OCI-M1 (cell line): Measurements from ENCODE around the gene PHLPP1.
A peak's percentile ranks its signal among the peaks of the same experiment; 100 is the strongest.
"Not testable (repeated sequence)": the region's sequence is repeated elsewhere in the genome, so short reads cannot be mapped to it uniquely, and the experiment has no call there.

ENCODE experiments used
- DNase-seq: peaks from one replicate; lab custom pipeline; 2025; lab: John Stamatoyannopoulos, UW

Gene PHLPP1

DNA sequence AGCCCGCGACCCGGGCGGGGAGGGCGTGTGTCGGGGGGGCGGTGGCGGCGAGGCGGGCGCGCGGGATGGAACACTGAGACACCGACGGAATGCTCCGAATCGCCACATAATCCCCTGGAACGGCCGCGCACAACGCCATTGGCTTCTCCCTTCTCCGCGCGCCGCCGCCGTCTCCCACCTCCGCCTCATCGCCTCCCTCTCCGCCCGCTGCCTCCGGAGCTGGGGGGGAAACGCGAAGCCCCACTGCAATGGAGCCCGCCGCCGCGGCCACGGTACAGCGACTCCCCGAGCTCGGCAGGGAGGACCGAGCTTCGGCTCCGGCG is at the start of gene PHLPP1:
TSS of gene PHLPP1 (plus strand) at position 106 of the 323 bp plus-strand sequence. CDS start at position 249, 143 bp downstream.
- no peak for DNase-seq

DNA sequence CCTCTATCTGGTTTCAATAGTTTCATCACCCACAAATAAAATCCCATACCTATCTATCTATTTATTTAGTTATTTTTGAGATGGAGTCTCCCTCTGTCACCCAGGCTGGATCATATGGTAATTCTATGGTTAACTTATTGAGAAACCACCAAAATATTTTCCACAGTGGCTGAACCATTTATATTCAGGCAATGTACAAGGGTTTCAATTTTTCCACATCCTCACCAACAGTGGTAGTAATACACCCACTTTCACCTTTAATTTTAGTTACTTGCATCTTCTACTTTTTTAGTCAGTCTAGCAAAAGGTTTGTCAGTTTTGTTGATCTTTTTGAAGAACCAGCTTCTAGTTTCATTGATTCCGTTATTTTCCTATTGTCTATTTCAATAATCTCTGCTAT is 46.1 kb upstream of the PHLPP1 start:
- DNase-seq: no peak

GRCh38 chr18:62670573-62670972 is 44.8 kb upstream of the PHLPP1 start:
- DNase-seq: no peak

GRCh38 chr18:62672600-62672999 is 42.7 kb upstream of the PHLPP1 start:
- no peak for DNase-seq

DNA sequence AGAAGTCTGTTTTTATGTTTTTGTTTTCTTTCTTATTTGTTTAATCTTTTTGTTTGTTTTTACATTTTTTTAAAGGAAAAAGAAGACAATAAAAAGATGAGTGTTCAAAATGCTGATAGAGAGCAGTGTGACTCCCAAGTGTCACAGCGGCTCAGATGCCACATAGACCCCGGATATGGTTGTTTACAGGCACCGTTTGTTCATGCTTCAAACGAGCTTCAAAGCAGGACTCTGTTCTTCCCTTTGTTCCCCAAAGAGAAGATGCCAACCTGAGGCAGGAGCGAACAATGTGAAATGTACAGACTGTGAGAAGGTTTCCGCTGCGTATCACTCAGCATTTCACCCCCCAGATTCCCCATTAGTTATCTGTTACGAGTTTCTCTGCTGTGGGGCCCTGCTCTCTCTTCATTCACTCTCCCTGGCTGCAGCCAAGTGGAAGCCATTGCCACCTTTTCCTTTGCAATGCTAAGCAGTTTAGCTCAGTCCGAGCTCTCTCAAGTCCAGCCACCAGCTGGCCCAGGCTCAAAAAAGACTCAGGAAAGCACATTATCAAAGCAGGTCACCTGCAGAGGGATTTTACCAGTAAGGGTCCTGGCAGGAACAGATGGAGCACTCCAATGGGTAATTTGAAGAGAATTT is 36.4 kb upstream of the PHLPP1 start:
- no peak for DNase-seq

DNA sequence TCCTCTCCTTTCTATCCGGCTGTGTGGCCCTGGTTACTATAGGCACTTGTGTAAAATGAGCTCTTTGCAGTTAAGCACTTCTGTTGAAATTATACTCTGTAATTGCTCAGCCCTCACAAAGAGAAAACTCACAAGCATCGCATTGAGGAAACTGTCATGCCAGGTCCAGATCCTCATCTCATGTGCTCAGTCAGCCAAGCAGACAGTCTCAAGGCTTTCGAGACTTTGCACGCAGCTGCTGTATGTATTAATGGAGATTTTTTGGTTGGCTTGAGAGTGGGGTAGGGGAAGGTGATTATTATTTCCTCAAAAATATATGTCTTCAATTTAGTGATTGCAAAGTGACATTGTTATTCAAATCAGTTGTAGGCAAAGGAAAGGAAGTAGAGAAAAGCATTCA is 33.0 kb upstream of the PHLPP1 start:
- DNase-seq: no peak

DNA sequence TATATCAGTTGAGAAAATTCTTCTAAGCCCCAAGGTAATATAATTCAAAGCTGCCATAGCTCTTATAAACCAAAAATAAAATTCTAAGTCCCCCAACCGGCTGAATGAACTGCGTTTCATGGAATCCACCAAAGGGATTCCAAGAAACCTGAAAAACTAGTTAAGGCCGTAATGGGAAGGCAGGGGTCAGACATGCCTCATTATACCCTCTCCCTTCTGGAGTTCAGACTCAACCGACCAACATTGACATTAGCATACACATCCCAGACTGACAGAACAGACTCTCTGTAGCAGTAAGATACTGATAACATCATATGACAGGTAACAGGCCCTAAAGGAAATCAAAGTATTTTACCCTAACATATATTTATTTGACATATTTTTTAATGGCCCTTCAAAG is 31.4 kb upstream of the PHLPP1 start:
- DNase-seq: no peak

- no peak for DNase-seq
These were observed 26.5 kb upstream of the PHLPP1 start for GRCh38 chr18:62688743-62689317.

- DNase-seq: no peak
These were observed 25.0 kb upstream of the PHLPP1 start for GRCh38 chr18:62690236-62690815.

DNA sequence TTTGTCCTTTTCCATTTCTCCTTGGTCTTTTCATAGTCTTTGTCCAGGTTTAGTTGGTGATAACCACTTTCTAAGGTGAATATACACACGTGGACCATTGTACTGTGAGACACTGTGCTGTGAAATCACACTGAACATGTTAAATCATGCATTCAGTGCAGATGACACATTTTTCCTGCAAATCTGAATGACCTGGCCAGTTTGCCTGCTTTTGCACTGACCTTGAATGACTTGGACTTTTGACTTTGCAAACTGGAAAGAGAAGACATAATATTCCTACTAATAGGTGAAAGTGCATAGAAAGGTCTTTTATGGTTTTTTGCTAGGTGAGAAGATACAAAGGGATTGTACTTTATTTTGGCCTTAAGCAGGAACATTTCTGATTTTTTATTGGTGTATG is 21.7 kb upstream of the PHLPP1 start:
- DNase-seq: no peak

DNA sequence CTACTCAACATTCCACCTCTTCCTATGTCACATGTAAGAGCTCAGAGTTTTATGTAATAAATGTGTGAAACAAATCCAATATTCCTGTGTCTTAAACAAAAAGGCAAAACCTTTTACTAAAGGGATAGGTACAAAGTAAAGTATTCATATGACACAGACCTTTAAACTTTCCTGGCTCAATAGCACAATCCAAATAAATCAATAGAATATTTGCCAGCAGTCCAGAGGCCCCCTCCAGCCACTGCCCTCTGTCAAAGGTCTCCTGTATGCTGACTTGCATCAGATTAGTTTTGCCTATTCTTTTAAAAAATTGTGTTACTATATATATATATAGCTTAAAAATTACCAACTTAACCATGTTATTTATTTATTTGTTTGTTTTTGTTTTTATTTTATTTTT is 17.7 kb upstream of the PHLPP1 start:
- DNase-seq: no peak

DNA sequence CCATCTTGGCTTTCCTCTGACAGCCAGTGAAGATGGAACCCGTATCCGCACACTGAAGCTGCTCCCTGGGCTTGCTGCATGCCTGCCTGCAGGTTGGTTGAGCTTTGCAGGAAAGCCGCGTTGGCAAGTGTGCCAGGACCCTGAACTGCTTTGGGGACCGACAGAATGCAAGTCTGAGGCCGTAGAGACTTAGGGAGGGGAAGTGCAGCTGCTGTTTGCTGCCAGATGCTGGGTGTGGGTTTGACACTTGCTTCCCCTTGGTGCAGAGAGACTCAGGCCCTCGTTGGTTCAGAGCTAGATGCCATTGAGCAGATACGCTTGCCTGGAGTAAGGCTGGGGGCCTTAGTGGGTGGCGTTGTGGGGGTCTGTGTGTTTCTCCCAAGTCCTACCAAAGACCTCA is 13.1 kb upstream of the PHLPP1 start:
- DNase-seq: no peak

DNA sequence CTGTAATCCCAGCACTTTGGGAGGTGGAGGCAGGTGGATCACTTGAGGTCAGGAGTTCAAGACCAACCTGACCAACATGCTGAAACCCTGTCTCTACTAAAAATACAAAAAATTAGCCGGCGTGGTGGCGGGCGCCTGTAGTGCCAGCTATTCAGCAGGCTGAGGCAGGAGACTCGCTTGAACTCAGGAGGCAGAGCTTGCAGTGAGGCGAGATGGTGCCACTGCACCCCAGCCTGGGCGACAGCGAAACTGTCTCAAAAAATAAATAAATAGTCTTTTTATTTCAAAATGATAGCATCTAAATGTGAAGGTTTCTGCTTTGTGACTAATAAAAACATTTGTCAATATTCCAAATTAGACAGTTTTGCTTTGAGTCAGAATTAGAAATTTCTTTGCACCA is 8.5 kb upstream of the PHLPP1 start:
- not testable (repeated sequence) for DNase-seq

GRCh38 chr18:62709908-62710307 is 5.4 kb upstream of the PHLPP1 start:
- not testable (repeated sequence) for DNase-seq

DNA sequence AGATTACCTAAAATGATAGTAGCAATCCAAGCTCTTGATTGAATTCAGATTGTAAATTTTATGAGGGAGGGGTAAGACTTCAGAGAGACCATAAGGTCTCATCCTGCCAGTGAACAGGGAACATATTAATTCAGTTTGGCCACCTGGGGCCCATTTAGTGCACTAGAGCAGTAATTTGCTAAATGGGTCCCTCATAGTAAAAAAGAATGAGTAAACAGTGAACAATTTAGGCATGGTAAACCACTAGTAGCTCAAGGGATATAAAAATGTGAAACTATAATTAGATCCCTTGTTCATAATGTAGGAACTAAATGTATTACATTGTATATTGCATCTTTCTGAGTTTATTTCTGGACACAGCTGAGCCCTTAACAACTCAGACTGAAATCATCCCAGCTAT is 4.9 kb upstream of the PHLPP1 start:
- no peak for DNase-seq

DNA sequence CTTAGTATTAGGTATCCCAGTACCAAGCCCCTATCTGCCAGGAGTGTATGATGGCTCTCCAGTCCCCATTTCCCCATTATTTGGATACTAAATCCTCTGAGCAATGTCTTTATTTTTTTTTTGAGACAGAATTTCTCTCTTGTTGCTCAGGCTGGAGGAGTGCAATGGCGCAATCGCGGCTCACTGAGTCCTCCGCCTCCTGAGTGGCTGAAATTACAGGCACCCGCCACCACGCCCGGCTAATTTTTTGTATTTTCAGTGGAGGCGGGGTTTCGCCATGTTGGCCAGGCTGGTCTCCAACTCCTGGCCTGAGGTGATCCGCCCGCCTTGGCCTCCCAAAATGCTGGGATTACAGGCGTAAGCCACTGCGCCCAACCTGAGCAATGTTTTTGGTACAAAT is 3.6 kb upstream of the PHLPP1 start:
- no peak for DNase-seq

GRCh38 chr18:62713651-62714247 is 1.6 kb upstream of the PHLPP1 start:
- no peak for DNase-seq

- peak; percentile 99 for DNase-seq
These were observed 488 bp upstream of the PHLPP1 start for GRCh38 chr18:62714671-62715435.

DNA sequence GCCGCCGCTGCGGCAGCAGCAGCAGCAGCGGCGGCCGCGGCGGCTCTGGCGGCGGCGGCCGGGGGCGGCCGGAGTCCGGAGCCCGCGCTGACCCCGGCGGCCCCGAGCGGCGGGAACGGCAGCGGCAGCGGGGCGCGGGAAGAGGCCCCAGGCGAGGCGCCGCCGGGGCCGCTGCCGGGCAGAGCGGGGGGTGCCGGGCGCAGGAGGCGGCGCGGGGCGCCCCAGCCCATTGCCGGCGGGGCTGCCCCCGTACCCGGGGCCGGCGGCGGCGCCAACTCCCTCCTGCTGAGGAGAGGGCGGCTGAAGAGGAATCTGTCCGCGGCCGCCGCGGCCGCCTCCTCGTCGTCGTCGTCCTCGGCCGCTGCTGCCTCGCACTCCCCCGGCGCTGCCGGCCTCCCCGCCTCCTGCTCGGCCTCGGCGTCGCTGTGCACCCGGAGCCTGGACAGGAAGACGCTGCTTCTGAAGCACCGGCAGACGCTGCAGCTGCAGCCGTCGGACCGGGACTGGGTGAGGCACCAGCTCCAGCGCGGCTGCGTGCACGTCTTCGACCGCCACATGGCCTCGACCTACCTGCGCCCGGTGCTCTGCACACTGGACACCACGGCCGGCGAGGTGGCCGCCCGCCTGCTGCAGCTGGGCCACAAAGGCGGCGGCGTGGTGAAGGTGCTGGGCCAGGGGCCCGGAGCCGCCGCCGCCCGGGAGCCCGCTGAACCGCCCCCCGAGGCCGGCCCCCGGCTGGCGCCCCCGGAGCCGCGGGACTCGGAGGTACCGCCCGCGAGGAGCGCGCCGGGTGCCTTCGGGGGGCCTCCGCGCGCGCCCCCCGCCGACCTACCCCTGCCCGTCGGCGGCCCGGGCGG is 646 bp downstream of the PHLPP1 start:
- peak; percentile 45 for DNase-seq

GRCh38 chr18:62716619-62717168 is 1.4 kb downstream of the PHLPP1 start:
- DNase-seq: peak; percentile 48

DNA sequence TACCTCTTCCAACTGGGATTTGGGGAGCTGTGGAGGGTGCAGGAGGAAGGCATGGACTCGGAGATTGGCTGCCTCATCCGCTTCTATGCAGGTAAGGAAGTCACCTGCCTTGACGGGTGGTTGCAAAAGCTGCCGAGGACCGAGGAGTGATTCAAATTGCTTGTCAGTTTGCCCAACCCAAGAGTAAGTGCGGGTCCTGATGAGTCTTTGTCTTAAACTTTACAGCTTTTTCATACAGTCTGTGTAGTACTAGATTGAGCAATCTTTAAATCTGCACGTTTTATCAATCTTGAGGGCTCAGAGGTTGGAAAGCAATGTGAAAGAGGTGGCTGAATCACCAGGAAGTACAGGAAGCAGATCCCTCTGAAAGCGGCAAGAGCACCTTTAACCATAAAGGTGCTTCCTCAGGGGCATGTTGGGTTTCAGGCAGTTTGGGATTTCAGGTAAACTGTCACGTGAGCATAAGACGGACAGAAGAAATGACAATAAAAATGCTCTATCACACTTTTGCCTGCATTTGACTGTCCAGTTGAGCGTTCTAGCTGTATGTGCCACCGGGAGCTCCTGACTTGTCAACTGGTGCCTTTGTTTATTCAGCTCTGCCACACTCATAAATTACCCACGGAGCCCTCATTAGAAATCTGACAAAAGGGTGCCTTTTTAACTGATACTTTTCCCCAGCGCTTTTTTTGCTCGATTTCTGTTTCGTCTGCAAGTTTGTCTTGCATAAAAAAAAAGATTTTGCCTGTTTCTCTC is 2.0 kb downstream of the PHLPP1 start:
- DNase-seq: peak; percentile 71
